T-helper 2 cell treated with Interferon-gamma antibody and Interleukin-4, amounts not matched to agents 100 ng/mL and 5 ng/mL, for 36 hours (primary cell): Measurements from ENCODE around the gene LCE3A. TPM values are rescaled to one million over a fixed set of nuclear protein-coding genes. Genes with fewer than 3 reads are reported as not detected.

Source experiments
- intact Hi-C: fragments of 100-400 bp; cut with micrococcal nuclease; formaldehyde crosslinking; loops from one replicate; pipeline ENCODE4 v1.15.1; 2023
- total RNA-seq: library from RNA; stranded (reverse); gene quantifications from 2 replicates; pipeline ENCODE4 v1.2.3, GENCODE V29; 2022

The LCE3A gene
- total RNA-seq, 1 donor from 2014 or later = not detected

DNA sequence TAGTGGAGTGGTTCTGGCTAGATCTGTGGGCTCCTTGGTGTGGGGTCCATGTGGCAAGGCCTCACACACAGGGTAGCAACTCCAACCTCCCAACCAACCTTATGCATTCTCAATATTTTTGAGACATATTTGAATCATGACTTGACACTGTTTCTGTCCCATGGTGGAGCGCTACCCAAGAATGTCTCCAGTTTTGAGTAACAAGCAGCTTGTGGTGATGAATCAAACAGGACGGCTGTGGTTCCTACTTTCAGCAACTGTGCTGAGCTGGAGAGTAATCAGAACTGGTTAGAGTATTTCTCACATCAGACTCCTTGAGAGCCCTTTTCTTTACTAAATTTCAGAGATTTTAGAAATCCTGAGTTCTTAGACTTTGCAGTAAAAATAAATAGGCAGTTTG, 45.7 kb downstream of the LCE3A start:
- intact Hi-C loops = no loop called here

Other genes starting within 250 kb of the LCE3A start
- not detected in 2 replicates for gene CRNN, start 208.8 kb downstream of the LCE3A start, total RNA-seq
- not detected in 2 replicates for gene LCE5A, start 112.3 kb downstream of the LCE3A start, total RNA-seq
- not detected in 2 replicates for gene CRCT1, start 108.6 kb downstream of the LCE3A start, total RNA-seq
- gene LCE3E, start 56.3 kb downstream of the LCE3A start, total RNA-seq = not detected in 2 replicates
- not detected in 2 replicates for gene LCE3D, start 42.6 kb downstream of the LCE3A start, total RNA-seq
- gene LCE3C, start 22.9 kb downstream of the LCE3A start, total RNA-seq = not detected in 2 replicates
- not detected in 2 replicates for gene LCE3B, start 9.3 kb downstream of the LCE3A start, total RNA-seq
- not detected in 2 replicates for gene LCE2D, start 40.3 kb upstream of the LCE3A start, total RNA-seq
- not detected in 2 replicates for gene LCE2C, start 52.2 kb upstream of the LCE3A start, total RNA-seq
- not detected in 2 replicates for gene LCE2B, start 63.0 kb upstream of the LCE3A start, total RNA-seq
- gene LCE2A, start 75.2 kb upstream of the LCE3A start, total RNA-seq = not detected in 2 replicates
- gene LCE4A, start 85.1 kb upstream of the LCE3A start, total RNA-seq = not detected in 2 replicates
- gene KPRP, start 134.9 kb upstream of the LCE3A start, total RNA-seq = not detected in 2 replicates
- gene LCE1F, start 152.0 kb upstream of the LCE3A start, total RNA-seq = not detected in 2 replicates
- not detected in 2 replicates for gene LCE1E, start 163.2 kb upstream of the LCE3A start, total RNA-seq
- gene LCE1D, start 173.6 kb upstream of the LCE3A start, total RNA-seq = not detected in 2 replicates
- gene LCE1C, start 183.5 kb upstream of the LCE3A start, total RNA-seq = not detected in 2 replicates
- gene LCE1B, start 188.9 kb upstream of the LCE3A start, total RNA-seq = not detected in 2 replicates
- gene LCE1A, start 204.4 kb upstream of the LCE3A start, total RNA-seq = not detected in 2 replicates
- gene LCE6A, start 219.8 kb upstream of the LCE3A start, total RNA-seq = not detected in 2 replicates
- gene LCE7A, start 236.9 kb upstream of the LCE3A start, total RNA-seq = not detected in 2 replicates